GM12874 (cell line): ENCODE data around the gene EMP2.

Source experiments
- TF ChIP-seq, protein P1 (sequence below): IDR thresholded peaks from 2 replicates; pipeline ENCODE4 v1.5.1; 2011; ENCODE audit warnings: low read depth, mild to moderate bottlenecking, control low read depth, low read length, moderate library complexity; ENCODE audit not compliant: insufficient read depth

The EMP2 gene

DNA sequence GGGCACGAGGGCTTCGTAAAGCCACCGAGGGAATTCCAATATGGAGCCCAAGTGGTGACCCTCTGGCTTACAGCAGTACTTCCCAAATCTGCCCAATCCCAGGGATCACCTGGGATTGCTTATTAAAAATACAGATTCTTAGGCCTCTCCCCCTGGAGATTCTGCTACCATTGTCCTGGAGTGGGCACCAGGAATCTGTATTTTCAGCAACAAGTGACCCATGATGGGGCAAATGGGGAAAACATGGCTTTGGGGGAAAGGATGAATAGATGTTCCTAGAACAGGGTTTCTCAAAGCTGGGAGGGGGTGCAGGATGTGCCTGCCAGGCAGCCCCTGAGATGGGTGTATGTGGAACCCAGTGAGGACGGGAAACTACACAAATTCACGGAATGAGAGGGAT lies 40.6 kb downstream of the EMP2 start:
- TF ChIP-seq, protein P1, sequence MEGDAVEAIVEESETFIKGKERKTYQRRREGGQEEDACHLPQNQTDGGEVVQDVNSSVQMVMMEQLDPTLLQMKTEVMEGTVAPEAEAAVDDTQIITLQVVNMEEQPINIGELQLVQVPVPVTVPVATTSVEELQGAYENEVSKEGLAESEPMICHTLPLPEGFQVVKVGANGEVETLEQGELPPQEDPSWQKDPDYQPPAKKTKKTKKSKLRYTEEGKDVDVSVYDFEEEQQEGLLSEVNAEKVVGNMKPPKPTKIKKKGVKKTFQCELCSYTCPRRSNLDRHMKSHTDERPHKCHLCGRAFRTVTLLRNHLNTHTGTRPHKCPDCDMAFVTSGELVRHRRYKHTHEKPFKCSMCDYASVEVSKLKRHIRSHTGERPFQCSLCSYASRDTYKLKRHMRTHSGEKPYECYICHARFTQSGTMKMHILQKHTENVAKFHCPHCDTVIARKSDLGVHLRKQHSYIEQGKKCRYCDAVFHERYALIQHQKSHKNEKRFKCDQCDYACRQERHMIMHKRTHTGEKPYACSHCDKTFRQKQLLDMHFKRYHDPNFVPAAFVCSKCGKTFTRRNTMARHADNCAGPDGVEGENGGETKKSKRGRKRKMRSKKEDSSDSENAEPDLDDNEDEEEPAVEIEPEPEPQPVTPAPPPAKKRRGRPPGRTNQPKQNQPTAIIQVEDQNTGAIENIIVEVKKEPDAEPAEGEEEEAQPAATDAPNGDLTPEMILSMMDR, result no peak

DNA sequence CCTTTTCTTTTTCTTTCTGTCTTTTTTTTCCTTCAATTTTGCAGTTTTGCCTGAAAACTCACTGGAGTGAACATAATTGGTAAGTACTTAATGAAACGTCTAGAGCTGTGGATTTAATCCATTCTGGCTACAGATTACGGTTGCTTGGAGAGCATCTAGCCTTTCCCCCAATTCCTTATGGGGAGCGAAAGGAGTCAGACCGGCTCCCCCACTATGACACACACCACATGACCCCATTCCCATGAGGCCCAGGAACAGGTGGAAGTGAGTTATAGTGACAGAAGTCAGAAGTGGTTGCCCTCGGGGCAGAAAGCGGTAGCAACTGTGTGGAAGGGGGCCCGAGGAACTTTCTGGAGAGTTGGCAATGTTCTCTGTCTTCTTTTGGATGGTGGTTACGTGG lies 41.2 kb downstream of the EMP2 start:
- TF ChIP-seq, protein P1, result no peak

DNA sequence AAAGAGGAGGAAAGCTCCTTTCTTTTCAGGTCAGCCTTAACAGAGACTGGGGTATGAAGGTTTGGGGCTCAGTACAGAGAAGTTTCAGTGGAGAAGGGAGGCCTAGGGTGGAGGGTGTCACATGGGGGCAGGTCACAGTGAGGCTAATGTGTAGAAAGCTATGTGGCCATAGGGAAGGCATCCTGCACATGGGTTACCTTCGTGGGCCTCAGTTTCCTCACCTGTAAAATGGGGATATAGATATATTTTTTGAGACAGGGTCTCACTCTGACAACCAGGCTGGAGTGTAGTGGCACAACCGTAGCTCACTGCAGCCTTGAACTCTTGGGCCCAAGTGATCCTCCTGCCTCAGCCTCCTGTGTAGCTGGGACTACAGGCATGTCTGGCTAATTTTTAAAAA lies 41.8 kb downstream of the EMP2 start:
- TF ChIP-seq, protein P1, result no peak

DNA sequence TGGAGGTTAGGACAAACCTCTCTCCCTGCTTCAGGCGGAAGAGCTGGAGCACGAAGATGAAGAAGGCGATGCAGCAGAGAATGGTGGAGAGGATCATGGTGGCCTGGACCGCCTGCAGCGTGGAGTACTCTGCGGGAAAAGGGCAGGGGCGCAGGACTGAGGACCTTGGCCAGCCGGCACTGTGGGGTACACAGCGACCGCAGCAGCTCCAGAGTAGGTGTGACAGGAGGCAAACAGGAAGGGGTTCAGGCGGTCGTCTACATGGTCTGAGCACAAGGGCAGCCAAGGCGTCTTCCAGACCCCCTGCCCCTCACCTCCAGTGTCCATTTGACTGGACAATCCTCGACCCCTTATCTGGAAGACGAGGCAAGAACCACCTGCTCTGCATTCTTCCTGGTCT lies 42.5 kb downstream of the EMP2 start:
- TF ChIP-seq, protein P1, result no peak

DNA sequence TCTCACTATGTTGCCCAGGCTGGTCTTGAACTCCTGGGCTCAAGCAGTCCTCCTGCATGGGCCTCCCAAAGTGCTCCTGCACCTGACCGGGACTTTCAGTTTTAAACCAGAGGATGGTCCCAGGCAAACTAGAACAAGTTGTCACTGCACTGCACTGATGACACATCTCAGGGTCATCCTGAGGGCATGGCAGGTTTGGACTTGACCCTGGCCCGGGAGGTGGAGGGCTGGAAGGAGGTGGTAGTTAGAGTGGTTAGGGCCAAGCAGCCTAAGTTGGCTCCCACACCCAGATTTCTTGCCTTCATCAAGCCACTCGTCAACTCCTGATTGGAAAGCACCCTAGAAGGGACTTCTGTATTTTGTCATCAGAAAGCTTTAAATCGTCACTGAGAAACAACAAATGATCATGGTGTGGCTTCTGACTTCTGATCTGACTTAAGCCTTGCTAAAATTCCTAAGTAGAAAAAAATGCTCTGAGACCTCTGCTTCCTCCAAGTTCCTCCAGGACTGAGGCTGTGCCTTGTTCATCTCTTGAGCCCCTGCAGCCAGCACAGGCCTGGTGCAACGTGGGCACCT lies 43.5 kb downstream of the EMP2 start:
- TF ChIP-seq, protein P1, result no peak

DNA sequence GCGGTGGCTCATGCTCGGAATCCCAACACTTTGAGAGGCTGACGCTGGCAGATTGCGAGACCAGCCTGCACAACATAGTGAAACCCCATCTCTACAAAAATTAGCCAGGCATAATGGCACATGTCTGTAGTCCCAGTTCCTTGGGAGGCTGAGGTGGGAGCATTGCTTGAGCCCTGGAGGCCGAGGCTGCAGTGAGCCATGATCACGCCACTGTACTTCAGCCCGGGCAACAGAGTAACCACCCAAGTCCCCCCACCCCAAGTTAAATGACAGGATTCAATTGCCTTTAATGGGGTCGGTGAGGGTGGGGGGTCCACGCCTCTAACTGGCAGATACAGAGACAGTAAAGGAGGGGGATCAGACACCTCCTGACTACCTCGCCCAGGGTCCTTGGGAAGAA lies 44.9 kb downstream of the EMP2 start:
- TF ChIP-seq, protein P1, result no peak

DNA sequence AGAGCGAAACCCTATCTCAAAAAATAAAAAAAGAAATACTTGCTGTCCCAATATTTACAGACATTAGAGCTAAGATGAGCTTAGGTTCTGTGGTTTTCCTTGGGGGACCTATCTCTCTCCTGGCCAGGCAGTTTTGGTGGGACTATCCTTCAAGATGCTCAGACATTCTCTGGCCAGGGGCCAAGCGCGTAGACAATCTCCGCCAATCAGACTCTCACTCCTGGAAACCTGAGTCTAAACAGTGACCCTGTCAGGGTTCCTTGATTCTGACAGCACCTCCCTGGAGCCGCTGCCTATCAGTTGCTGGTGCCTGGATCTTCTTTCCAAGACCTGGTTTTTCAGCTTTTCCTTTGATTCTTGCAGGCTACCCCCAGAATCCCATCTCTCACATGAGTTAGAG lies 45.6 kb downstream of the EMP2 start:
- TF ChIP-seq, protein P1, result no peak
